GM23248 (cell line): ENCODE data around the gene GUCA2A.

Experiments
- EZH2 ChIP-seq: fragments of 200-600 bp; sonication (generic); IDR thresholded peaks from 2 replicates; pipeline ENCODE4 v1.6.1; 2018; ENCODE audit warnings: antibody characterized with exemption, mild to moderate bottlenecking; ENCODE audit not compliant: insufficient read depth, poor library complexity, severe bottlenecking
- EZH2phosphoT487 ChIP-seq: fragments of 200-600 bp; sonication (generic); IDR thresholded peaks from 2 replicates; pipeline ENCODE4 v1.6.1; 2018; ENCODE audit warnings: antibody characterized with exemption, moderate library complexity, mild to moderate bottlenecking, low read depth; ENCODE audit not compliant: insufficient read depth

DNA sequence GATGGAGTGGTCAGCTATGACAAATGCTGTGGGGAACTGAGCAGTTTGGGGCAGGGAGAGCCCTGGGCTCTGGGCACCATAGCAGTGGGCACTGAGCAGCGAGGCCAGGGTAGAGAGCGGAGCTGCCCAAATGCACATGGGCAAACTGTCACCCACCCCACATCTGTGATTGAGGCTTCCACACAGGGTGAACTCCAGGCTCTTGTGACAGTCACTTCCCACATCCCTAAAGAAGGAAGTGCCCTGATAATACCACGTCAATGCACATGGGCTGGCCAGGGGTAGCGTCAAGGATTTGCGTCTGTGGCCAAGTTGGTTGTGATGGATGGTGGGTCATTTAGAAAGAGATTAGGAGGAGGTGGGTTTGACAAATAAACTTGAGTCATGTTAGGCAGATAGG is 13.9 kb downstream of the GUCA2A start:
- no peak for TF ChIP-seq EZH2phosphoT487
- no peak for TF ChIP-seq EZH2
